C4-2B (cell line): ENCODE measurements around the gene TMTC1.

Experiments
- H3K27ac ChIP-seq: fragments of 450-650 bp; 2 replicates; pipeline ENCODE4 v1.5.1; 2017
- CTCF ChIP-seq: fragments of 450-650 bp; conservative IDR thresholded peaks from 2 replicates; pipeline ENCODE4 v1.5.1; 2017; ENCODE audit warnings: mild to moderate bottlenecking
- ZFX ChIP-seq: fragments of 450-650 bp; IDR thresholded peaks from 2 replicates; pipeline ENCODE4 v1.6.1; 2017

The TMTC1 gene

GRCh38 chr12:29656762-29657538 is 126.8 kb downstream of the TMTC1 start:
- H3K27ac ChIP-seq = no peak overlapping the region
- TF ChIP-seq CTCF = no peak
- TF ChIP-seq ZFX = no peak

DNA sequence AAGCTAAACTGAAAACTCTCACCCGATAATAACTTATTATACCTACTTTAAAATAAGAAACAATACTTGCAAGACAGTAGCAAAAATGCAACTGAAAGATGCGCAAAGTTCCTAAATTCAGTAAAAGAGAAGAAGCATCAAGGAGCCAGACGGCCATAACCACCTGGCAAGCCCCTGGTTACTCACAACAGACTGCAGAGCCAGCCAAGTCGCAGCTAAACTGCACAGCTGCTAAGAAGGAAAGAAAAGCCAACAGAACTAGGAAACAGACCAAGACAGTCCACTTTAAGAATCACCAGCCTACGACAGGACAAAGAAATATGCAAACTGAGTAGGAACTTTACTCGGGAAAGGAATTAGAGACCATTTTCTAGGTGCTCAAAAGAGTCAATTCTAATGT is 127.9 kb downstream of the TMTC1 start:
- no peak for TF ChIP-seq ZFX
- no peak for TF ChIP-seq CTCF

DNA sequence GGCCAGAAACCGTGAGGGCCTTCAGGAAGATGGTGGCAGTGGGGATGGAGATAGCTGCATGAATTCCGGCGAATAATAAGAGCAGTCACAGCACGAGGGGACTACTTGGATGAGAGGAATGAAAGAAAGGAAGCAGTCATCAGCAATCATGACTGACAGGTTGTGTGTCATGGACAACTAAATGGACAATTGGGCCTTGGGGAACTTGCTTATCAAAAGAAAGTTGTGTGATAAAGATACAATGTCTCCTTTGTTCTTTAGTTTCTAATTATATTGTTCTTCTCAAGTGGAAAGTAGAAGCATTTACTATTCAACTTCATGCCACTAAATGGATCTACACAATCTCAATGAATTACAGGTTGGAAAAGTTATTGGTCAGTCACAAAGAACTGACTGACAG is 130.5 kb downstream of the TMTC1 start:
- no peak overlapping the region for H3K27ac ChIP-seq
- TF ChIP-seq CTCF = no peak
- no peak for TF ChIP-seq ZFX

More for the DNA sequence above, 127.9 kb downstream of the TMTC1 start:
- no peak overlapping the region for H3K27ac ChIP-seq

GRCh38 chr12:29650371-29650770 is 133.4 kb downstream of the TMTC1 start:
- TF ChIP-seq CTCF (no peak), ZFX (no peak)
- H3K27ac ChIP-seq = no peak overlapping the region

GRCh38 chr12:29649722-29650121 is 134.0 kb downstream of the TMTC1 start:
- TF ChIP-seq ZFX = no peak
- H3K27ac ChIP-seq = no peak overlapping the region

DNA sequence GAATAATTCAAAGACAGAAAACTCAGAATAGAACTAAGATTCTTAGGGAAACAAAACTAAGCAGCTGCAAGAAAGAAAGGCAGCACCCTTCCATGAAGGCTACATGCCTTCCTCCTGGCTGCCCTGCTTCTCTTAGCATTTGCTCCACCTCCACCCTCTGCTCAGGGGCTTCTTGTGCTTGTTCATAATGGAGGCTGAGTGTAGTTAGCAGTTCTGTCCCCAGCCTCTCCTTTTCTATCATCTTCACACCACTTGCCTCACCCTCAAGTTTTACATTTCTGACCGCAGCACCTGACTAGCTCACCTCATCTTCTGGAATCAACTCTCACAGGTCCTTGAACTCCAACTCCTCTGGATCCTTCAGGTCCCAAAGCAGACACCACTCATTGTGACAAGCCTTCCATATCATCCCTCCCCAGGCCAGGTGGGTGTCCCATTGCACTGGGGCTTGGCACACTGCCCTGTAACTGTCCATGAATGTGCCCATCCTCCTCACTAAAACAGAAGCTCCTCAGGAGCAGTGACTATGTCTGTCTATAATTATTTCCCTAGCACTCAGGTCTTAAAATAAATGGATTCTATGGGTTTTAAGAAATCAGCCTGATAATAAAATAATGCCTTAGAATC is 139.1 kb downstream of the TMTC1 start:
- TF ChIP-seq CTCF (no peak), ZFX (no peak)
- H3K27ac ChIP-seq = no peak overlapping the region

GRCh38 chr12:29640589-29641345 is 143.0 kb downstream of the TMTC1 start:
- H3K27ac ChIP-seq = no peak overlapping the region
- TF ChIP-seq ZFX = no peak
- no peak for TF ChIP-seq CTCF
